Esophagus squamous epithelium (tissue), 4 donors: ENCODE results near the gene KCNB1.

Experiments
- CTCF ChIP-seq, 6 experiments: fragments of 450-650 bp in 4 of 6; fragments of 200-600 bp in 2 of 6; sonication (generic) in 2 of 6; IDR thresholded peaks; one replicate each; pipeline ENCODE4 v1.5.1; 2016 to 2019; ENCODE audit warnings: antibody characterized with exemption in 6 of 6, mild to moderate bottlenecking in 4 of 6, moderate library complexity in 4 of 6
- POLR2A ChIP-seq, 4 donors: fragments of 450-650 bp; IDR thresholded peaks; one replicate each; pipeline ENCODE4 v1.6.1; 2017; ENCODE audit warnings: antibody characterized with exemption in 4 of 4, mild to moderate bottlenecking in 4 of 4, moderate library complexity in 3 of 4

GRCh38 chr20:49328790-49329189 lies 153.7 kb downstream of the KCNB1 start:
- TF ChIP-seq POLR2A (IDR thresholded peaks at IDR 0.05) (no peak), CTCF (IDR thresholded peaks at IDR 0.05) (no peak)
